ENCODE measurements around the gene CPS1. TPM values are rescaled to one million over a fixed set of nuclear protein-coding genes. Genes with fewer than 3 reads are reported as not detected.

Gene CPS1
- total RNA-seq, 2 donors from 2014 or later: 12.5 to 31.2 TPM

DNA sequence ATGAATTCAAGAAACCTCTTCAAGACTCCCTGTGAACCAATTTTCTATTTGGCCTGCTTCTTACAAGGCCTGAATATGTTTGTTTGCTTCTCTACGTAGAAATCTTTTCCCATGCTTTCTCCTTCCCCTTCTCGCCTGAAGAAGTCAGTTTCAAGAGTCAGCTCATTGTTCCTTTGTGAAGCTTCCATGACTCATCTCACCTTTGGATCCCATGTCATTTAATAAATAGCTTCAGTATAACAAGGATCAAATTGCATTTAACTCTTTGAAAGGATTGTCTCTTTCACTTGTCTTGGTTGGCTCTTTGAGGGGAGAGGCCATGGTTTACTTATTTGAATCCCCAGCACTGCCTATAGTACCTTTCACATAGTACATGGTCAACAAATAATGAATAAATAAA lies 28.4 kb downstream of the CPS1 start:
- DNase-seq: no peak
- Histone ChIP-seq H3K4me1 (ENCODE audit: control insufficient read depth, insufficient read depth, low read length) (no peaks in the 10 kb centered on the region), H3K27ac (ENCODE audit: low read depth, low read length) (no peak overlapping the region), H3K36me3 (ENCODE audit: control insufficient read depth, insufficient read depth, low read length) (no peaks in the 10 kb centered on the region), H3K4me3 (ENCODE audit: low read length) (no peak overlapping the region), H3K9ac (ENCODE audit: extremely low read depth, low read length, poor library complexity, severe bottlenecking) (no peak overlapping the region), H3K9me3 (ENCODE audit: control insufficient read depth, low read length) (no peaks in the 10 kb centered on the region), H3K27me3 (ENCODE audit: control insufficient read depth, insufficient read depth, low read length, poor library complexity, severe bottlenecking) (no peaks in the 10 kb centered on the region)
- H3K4me1 Mint-ChIP-seq: no peaks in the 10 kb centered on the region
- 57 to 85% methylated on average over 2 of the region's 2 CpGs for WGBS, 2 experiments (ENCODE audit: insufficient coverage in 1 of 2, insufficient read length in 1 of 2)
- no peak overlapping the region for H3K4me3 Mint-ChIP-seq
- H3K36me3 Mint-ChIP-seq (ENCODE audit: low read depth): no peaks in the 10 kb centered on the region
- no peaks in the 10 kb centered on the region for H3K27me3 Mint-ChIP-seq (ENCODE audit: insufficient read depth)
- TF ChIP-seq, protein P1, sequence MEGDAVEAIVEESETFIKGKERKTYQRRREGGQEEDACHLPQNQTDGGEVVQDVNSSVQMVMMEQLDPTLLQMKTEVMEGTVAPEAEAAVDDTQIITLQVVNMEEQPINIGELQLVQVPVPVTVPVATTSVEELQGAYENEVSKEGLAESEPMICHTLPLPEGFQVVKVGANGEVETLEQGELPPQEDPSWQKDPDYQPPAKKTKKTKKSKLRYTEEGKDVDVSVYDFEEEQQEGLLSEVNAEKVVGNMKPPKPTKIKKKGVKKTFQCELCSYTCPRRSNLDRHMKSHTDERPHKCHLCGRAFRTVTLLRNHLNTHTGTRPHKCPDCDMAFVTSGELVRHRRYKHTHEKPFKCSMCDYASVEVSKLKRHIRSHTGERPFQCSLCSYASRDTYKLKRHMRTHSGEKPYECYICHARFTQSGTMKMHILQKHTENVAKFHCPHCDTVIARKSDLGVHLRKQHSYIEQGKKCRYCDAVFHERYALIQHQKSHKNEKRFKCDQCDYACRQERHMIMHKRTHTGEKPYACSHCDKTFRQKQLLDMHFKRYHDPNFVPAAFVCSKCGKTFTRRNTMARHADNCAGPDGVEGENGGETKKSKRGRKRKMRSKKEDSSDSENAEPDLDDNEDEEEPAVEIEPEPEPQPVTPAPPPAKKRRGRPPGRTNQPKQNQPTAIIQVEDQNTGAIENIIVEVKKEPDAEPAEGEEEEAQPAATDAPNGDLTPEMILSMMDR (conservative IDR thresholded peaks at IDR 0.05): no peak
- H3K9me3 Mint-ChIP-seq: no peaks in the 10 kb centered on the region
- no peak overlapping the region for H3K27ac Mint-ChIP-seq

DNA sequence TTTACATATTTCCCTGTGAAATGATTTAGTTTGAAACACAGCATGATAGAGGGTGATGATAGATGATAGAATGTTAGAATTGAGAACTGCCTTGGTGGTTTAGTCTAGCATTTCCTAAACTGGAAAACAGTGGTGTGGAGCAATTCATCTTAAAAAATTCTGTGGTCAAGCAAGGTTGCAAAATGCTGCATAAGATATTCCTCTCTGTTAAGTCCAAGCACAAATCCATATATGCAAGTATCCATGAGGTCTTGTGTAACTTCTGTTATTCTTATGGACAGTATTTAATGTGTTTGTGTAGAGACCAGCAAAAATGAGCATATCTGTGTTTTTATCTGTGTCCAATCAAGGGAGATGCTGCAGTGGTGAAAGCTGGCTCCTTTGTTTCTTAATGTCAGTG lies 30.0 kb downstream of the CPS1 start:
- no peak overlapping the region for H3K4me3 Mint-ChIP-seq
- no peaks in the 10 kb centered on the region for H3K36me3 ChIP-seq (ENCODE audit: control insufficient read depth, insufficient read depth, low read length)
- no peak for DNase-seq
- no peaks in the 10 kb centered on the region for H3K4me1 ChIP-seq (ENCODE audit: control insufficient read depth, insufficient read depth, low read length)
- H3K27ac Mint-ChIP-seq: no peak overlapping the region
- H3K9me3 ChIP-seq (ENCODE audit: control insufficient read depth, low read length): no peaks in the 10 kb centered on the region
- TF ChIP-seq, protein P1 (conservative IDR thresholded peaks at IDR 0.05): no peak
- no peak overlapping the region for H3K4me3 ChIP-seq (ENCODE audit: low read length)
- H3K27me3 ChIP-seq (ENCODE audit: control insufficient read depth, insufficient read depth, low read length, poor library complexity, severe bottlenecking): no peaks in the 10 kb centered on the region
- H3K27me3 Mint-ChIP-seq (ENCODE audit: insufficient read depth): no peaks in the 10 kb centered on the region
- no peak overlapping the region for H3K27ac ChIP-seq (ENCODE audit: low read depth, low read length)
- H3K36me3 Mint-ChIP-seq (ENCODE audit: low read depth): no peaks in the 10 kb centered on the region
- no peaks in the 10 kb centered on the region for H3K9me3 Mint-ChIP-seq
- no peak overlapping the region for H3K9ac ChIP-seq (ENCODE audit: extremely low read depth, low read length, poor library complexity, severe bottlenecking)
- no peaks in the 10 kb centered on the region for H3K4me1 Mint-ChIP-seq

DNA sequence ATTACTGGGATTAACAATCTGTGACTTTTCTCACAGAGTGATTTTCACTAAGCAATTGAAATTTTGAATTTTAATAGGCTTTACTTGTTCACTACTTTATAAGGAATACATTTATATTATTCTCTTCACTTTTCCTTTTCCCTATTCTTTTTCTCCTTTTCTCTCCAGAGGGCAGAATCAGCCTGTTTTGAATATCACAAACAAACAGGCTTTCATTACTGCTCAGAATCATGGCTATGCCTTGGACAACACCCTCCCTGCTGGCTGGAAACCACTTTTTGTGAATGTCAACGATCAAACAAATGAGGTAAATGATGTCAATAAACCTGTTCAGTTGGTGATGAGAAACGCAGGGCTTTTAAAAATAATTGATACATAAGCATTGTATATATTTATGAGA lies 35.3 kb downstream of the CPS1 start:
- no peaks in the 10 kb centered on the region for H3K9me3 ChIP-seq (ENCODE audit: control insufficient read depth, low read length)
- TF ChIP-seq, protein P1 (conservative IDR thresholded peaks at IDR 0.05): no peak
- no peaks in the 10 kb centered on the region for H3K36me3 ChIP-seq (ENCODE audit: control insufficient read depth, insufficient read depth, low read length)
- Mint-ChIP-seq H3K27ac (no peak overlapping the region), H3K4me3 (no peak overlapping the region), H3K36me3 (ENCODE audit: low read depth) (no peaks in the 10 kb centered on the region), H3K9me3 (no peaks in the 10 kb centered on the region), H3K4me1 (no peaks in the 10 kb centered on the region), H3K27me3 (ENCODE audit: insufficient read depth) (no peaks in the 10 kb centered on the region)
- no peaks in the 10 kb centered on the region for H3K27me3 ChIP-seq (ENCODE audit: control insufficient read depth, insufficient read depth, low read length, poor library complexity, severe bottlenecking)
- H3K27ac ChIP-seq (ENCODE audit: low read depth, low read length): no peak overlapping the region
- H3K9ac ChIP-seq (ENCODE audit: extremely low read depth, low read length, poor library complexity, severe bottlenecking): no peak overlapping the region
- no peaks in the 10 kb centered on the region for H3K4me1 ChIP-seq (ENCODE audit: control insufficient read depth, insufficient read depth, low read length)
- WGBS, 2 experiments (ENCODE audit: insufficient coverage in 1 of 2, insufficient read length in 1 of 2): 83 to 100% methylated on average over 1 of the region's 2 CpGs
- DNase-seq: no peak
- H3K4me3 ChIP-seq (ENCODE audit: low read length): no peak overlapping the region

All from endodermal cell (in vitro differentiated cells).